ENCODE data around the gene TRAM2.

TRAM2 gene

GRCh38 chr6:52591832-52592231 is 15.0 kb upstream of the TRAM2 start:
- no peak for DNase-seq

- DNase-seq, result no peak
Observed at GRCh38 chr6:52590152-52590891, 13.5 kb upstream of the TRAM2 start.

- no peak for DNase-seq
Observed at GRCh38 chr6:52588710-52589091, 11.8 kb upstream of the TRAM2 start.

- DNase-seq, result no peak
Observed at GRCh38 chr6:52588087-52588709, 11.3 kb upstream of the TRAM2 start.

GRCh38 chr6:52587001-52587400 is 10.1 kb upstream of the TRAM2 start:
- DNase-seq, result no peak

GRCh38 chr6:52584203-52584602 is 7.3 kb upstream of the TRAM2 start:
- no peak for DNase-seq

GRCh38 chr6:52582996-52583395 is 6.1 kb upstream of the TRAM2 start:
- DNase-seq, result no peak

DNA sequence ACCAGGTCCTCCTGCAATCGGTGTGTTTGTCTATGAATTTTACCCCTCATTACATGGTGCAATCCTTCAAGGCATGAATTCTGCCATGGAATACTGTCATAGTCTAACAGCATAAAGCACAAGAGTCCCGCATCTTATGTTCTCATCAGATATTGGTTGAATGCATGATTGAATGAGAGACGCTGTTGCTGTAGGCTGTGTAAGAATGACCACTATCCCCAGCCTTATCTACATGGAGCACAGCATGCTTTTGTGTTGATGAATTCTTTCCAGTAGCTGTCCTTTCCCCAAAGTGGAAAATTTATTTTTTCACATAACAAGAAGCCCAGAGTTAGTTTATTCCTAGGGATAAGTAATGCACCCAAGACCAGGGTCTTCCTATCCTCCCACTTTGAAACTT is 5.6 kb upstream of the TRAM2 start:
- DNase-seq, result no peak

DNA sequence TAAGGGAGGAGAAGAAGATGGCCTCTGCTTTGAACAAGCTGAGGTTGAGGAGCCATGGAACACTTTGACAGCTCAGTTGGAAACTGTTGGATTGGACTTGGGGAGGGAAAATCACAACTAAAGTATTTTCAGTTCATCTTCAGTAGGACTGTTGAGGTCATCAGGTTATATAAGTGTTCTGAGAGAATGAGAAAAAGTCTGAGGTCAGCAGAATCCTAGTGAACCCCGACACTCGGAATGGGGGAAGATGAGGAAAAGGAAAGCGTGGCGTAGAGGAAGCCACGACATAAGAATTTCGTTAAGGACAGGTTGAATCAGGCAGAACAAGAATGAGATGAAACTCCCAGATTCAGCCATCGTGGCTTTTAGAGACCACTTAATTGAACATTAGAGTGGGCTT is 4.0 kb upstream of the TRAM2 start:
- DNase-seq, result no peak

DNA sequence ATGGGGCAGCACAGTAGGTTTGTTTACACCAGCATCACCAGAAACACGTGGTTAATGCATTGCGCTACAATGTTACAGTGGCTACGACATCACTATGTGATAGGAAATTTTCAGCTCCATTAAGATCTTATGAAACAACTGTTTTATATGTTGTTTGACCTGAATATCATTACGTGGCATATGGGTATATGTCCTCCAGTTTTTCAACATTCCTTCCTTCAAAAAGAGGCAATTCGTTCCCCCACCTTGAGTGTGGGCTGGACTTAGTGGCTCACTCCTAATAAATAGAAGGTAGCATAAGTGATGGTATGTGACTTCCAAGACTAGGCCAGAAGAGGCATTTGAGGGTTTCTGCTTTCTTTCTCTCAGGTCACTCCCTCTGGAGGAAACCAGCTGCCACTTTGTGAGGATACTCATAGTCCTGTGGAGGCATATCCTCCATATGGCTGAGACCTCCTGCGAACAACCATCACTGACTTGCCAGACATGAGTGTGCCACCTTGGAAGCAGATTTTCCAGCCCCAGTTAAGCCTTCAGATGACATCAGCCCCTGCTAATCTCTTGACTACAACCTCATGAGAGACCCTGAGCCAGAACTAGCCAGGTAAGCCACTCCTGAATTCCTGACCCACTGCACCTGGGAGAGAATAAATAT is 2.3 kb upstream of the TRAM2 start:
- no peak for DNase-seq

DNA sequence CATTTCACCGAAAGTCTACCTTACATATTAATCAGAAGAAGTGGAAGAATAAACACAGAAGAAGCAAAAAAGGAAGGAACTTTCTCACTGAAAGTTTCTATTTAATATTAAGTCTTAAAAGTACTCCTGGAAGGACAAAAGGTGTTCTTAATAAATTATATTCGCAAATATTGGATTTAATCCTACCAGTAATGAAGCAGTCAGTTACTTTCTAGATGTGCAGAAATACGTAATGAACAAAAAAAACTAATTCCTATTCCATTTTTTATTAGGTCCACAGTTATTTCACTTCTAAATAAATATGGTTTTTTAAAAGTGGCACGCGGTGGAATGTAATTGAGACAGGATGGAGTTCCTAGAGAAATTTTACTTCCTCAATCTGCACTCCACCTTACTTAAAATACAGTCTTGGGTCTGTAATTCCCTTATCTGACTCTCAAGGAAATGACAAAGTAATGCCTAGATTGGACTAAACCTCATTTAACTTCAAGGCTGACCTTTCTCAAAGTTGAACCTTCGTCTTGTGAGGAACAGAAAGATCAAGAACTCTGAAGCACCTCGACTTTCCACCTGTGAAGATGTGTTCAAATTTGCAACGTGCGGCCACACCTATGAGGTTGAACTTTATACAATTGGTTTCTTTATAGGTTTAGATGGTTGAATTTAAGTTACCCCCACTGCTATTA is 1.1 kb upstream of the TRAM2 start:
- DNase-seq, result no peak

DNA sequence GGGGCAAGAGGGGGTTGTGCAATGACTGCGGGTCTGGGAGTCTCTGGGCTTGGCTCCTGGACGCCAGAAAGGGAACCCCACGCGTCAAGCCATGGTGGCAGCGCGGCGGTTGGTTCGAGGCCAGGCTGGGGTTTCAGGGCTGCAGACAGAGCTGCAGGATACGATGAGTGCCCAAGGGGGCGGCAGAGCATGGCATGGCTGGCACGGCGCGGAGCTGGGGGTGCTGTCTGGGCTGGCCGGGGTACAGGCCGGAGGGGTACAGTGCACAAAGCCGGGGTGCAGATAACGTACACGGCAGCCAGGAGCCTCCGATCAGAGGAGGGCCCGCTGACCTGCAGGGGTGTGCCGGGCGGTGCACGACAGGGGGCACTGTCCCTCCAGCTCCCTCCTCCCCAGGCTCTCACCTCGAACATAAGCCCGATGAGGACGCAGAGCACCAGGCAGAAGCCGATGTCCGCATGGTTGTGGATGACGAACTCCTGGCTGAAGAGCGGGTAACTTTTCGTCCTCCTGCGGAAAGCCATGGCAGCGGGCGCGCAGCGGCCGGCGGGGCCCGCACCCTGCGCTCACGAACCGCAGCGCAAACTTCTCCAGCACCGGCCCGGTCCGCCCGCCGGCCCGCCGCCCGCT is 353 bp downstream of the TRAM2 start:
- peak; percentile 67 to 69 for DNase-seq

DNA sequence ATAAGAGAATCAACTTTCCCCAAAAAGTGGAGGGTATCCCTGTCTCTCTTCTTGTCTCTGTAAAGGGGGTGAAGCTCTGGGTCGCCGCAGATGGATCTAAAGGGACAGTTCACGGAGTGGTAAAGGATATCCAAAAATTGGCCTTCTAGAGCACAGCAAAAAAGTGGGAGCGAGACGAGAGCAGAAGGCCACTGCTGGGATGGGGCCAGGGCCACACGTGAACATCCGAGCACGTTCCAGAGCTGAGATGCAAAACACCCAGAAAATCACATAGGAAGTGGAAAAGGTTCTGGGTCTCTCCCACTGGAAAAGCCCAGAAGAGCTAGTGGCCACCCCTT is 837 bp downstream of the TRAM2 start:
- no peak for DNase-seq

DNA sequence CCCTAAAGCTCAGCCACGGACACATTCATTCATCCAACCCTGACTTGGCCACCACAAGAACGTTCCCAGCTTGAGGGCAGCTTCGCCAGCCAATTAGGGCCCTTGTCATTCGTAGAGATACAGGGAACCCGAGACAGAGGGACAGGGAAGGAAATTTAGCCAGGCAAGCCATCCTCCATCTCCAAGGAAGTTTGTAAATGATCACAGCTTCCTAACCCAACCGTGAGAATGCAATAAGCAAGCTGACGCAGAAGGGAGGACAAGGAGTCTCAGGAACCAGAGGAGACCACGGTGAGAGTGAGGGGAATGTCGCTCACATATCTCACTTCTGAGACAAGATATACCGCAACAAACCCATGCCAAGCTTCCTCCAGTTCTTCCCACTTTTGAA is 1.4 kb downstream of the TRAM2 start:
- no peak for DNase-seq

DNA sequence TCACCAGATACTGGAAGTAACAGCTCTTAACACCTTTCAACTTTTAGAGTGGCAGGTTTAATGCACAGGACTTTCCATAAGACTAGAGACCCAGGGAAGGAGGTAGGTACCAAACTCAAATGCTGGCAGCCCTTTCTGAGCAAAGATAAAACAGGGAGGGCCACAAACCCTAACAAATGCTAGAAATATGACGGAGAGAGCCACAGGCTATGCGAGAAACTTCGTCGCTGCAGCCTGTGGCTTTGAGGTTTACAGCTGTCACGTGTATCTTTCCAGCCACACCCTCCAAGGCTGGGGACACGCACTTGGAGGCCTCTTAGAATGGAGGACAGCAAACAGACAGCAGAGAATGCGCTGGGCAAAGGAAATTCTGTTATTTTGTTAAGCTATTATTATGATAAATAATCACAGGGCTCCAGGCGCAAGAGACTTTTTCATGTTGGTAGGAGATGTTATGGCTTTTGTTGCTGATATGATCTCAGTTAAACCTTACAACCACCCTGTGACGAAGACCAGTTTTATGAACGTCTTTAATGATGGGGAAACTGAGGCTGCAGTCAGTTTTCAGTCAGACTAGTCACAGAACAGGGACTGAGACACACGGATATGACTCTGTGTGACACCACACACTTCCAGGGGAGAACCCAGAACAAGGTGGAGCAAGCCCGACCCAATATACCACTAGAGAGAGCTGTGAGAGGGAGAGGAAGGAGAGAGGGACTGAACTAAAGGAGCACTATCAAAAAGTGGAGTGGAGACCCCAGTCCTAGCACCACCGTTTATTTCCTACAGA is 2.0 kb downstream of the TRAM2 start:
- peak; percentile 51 to 52 for DNase-seq

DNA sequence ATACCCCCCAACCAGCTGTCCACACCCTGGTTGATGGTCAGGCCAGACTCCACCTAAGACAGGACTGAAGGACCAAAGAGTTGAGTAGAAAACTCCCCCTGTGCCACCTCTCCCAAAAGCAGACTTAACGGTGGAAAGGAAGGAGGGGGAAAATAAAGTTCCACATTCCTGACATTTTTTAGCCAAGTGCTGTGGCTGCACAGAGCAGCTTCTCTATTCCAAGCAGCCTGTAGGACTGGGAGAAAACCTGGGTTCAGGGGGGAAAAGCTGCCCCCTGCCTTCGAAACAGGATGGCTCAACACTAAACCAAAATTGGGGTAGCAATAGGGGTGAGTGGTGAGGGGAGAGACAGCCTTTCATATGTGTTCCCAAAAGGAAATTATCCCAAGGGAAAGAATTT is 3.6 kb downstream of the TRAM2 start:
- DNase-seq, result no peak

GRCh38 chr6:52572536-52572935 is 4.3 kb downstream of the TRAM2 start:
- no peak for DNase-seq

GRCh38 chr6:52571099-52571755 is 5.6 kb downstream of the TRAM2 start:
- no peak for DNase-seq

GRCh38 chr6:52570291-52570700 is 6.6 kb downstream of the TRAM2 start:
- no peak for DNase-seq

GRCh38 chr6:52568320-52568719 is 8.5 kb downstream of the TRAM2 start:
- no peak for DNase-seq

DNA sequence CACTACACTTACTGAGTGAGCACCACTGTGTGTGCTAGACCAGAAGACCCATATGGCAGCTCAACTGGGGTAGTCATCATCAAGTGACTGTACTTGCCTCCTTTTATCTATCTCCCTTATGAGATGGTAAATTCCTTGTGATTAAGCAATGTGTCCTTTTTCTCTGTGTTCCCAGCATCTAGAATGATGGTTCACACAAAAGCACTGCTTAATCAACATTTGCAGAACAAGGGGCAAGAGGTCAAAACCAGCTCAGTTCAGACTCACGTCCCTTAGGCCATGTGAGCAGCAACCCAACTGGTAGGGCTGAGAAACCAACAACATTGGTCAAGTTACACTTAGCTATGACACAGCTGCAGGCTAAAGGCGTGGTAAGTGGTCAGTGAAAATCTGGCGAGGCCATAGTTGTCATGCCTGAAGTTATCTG is 10.0 kb downstream of the TRAM2 start:
- DNase-seq, result no peak

DNA sequence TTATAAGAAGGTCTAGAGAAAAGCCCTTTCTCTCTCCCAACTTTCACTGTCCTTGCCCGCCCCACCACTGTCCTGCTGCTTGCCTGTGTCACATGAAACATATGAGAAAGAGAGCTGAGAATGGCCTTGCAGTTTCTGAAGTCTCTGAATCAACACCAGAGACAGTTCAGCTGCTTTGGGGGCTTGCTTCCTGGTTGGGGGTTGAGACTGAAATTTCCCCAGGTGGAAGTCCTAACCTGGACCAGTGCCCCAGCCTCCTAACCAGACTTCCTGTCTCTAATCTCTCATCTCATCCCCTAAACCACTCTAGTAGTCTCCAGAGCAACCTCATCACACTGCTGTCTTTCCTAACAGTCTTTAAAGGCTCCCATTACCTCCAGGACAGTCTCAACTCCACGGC is 10.7 kb downstream of the TRAM2 start:
- DNase-seq, result no peak
